Measurements from ENCODE around the gene SSR1. TPM values are rescaled to one million over a fixed set of nuclear protein-coding genes. Genes with fewer than 3 reads are reported as not detected.

The SSR1 gene
- total and polyA plus RNA-seq, 2 experiments from 2014 or later, result 65.3 to 70.2 TPM

DNA sequence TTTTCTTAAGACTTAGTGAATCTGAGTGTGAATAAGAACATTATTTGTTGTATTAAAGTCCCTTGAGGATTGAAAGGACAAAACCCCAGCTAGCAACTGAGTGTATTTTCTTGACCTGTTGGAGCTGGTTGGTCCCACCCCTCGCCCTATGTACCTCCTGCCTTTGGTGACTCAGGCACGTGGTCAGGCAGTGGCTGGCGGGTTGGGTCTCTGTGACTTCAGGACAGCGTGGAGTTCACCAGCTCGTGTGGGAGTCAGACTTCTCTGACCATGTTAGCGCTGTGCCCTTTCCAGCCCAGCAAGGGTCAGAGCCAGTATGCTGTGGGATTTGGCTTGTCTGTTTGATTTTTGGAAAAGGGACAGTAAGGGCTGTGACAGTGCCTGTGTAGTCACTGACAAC, 93.7 kb downstream of the SSR1 start:
- H4K20me1 ChIP-seq (replicated peaks; ENCODE audit: insufficient read depth), result no peaks in the 10 kb centered on the region
- no peak overlapping the region for H3K27ac ChIP-seq (ENCODE audit: low read depth)
- Mint-ChIP-seq H3K27me3 (ENCODE audit: insufficient read depth, low read depth, poor library complexity) (peaks cover 7% of the 10 kb centered on the region), H3K4me3 (no peak overlapping the region), H3K27ac (no peak overlapping the region), H3K4me1 (peaks cover 21% of the 10 kb centered on the region), H3K9me3 (no peaks in the 10 kb centered on the region), H3K36me3 (ENCODE audit: low read depth) (peaks cover 22% of the 10 kb centered on the region)
- no peaks in the 10 kb centered on the region for H3K27me3 ChIP-seq (ENCODE audit: insufficient read depth)
- no peak overlapping the region for H3K4me2 ChIP-seq
- H2AFZ ChIP-seq, result no peak overlapping the region
- H3K4me1 ChIP-seq (ENCODE audit: insufficient read depth), result no peaks in the 10 kb centered on the region; the same call in 1 of the 2 replicates
- no peaks in the 10 kb centered on the region for H3K79me2 ChIP-seq (replicated peaks; ENCODE audit: insufficient read depth)
- H3K36me3 ChIP-seq (ENCODE audit: insufficient read depth), result no peaks in the 10 kb centered on the region; the same call in 1 of the 2 replicates
- TF ChIP-seq ZNF331 (CRISPR knock-in tag; IDR thresholded peaks at IDR 0.05; ENCODE audit: low read depth) (no peak), EZH2 (IDR thresholded peaks at IDR 0.05; ENCODE audit: low read depth, unreplicated experiment) (no peak), NANOG (IDR thresholded peaks at IDR 0.05; ENCODE audit: borderline replicate concordance) (no peak)
- H3F3A ChIP-seq (replicated peaks; ENCODE audit: low read depth), result no peaks in the 10 kb centered on the region
- DNase-seq (ENCODE audit: low spot score) (no peak), ATAC-seq (no peak)
- H3K9me2 ChIP-seq (ENCODE audit: insufficient read depth), result no peaks in the 10 kb centered on the region
- H3K4me3 ChIP-seq, result no peak overlapping the region

DNA sequence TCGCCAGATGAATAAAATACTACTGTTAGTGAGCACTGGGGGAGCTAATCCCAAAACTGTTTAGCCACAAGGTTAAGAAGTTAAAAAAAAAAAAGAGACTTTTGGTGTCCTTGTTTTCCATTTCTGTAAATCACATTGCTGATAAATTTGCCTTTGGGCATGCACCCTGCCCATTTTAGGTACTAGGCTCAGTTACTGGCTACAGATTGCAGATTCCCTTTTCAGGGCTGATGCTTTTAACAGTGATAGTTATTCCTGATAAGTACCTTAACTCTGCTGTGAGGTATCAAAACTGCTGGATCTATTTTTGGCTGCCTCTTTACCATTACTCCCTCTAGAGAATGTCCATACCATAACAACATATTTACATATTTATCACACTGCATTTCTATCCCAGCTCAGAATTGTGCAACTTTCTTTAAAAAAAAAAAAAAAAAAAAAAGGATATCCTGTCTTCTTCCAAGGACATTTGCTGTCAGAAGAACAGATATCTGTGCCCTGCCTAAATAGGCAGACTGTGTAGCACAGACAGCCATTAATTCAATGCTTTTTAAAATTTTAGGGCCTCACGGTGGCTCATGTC, 94.5 kb downstream of the SSR1 start:
- Histone ChIP-seq H4K20me1 (replicated peaks; ENCODE audit: insufficient read depth) (no peaks in the 10 kb centered on the region), H3K27me3 (ENCODE audit: insufficient read depth) (no peaks in the 10 kb centered on the region), H2AFZ (no peak overlapping the region), H3K79me2 (replicated peaks; ENCODE audit: insufficient read depth) (no peaks in the 10 kb centered on the region), H3K4me3 (no peak overlapping the region), H3K4me1 (ENCODE audit: insufficient read depth) (no peaks in the 10 kb centered on the region; the same call in 1 of the 2 replicates), H3K36me3 (ENCODE audit: insufficient read depth) (no peaks in the 10 kb centered on the region; the same call in 1 of the 2 replicates), H3F3A (replicated peaks; ENCODE audit: low read depth) (no peaks in the 10 kb centered on the region), H3K27ac (ENCODE audit: low read depth) (no peak overlapping the region), H3K9me2 (ENCODE audit: insufficient read depth) (no peaks in the 10 kb centered on the region), H3K4me2 (no peak overlapping the region)
- H3K36me3 Mint-ChIP-seq (ENCODE audit: low read depth), result peaks cover 26% of the 10 kb centered on the region
- H3K4me3 Mint-ChIP-seq, result no peak overlapping the region
- no peaks in the 10 kb centered on the region for H3K9me3 Mint-ChIP-seq
- H3K4me1 Mint-ChIP-seq, result peaks cover 19% of the 10 kb centered on the region
- DNase-seq (ENCODE audit: low spot score), result no peak
- H3K27me3 Mint-ChIP-seq (ENCODE audit: insufficient read depth, low read depth, poor library complexity), result peaks cover 6% of the 10 kb centered on the region
- peak overlapping the region; percentile 39 for H3K27ac Mint-ChIP-seq
- no peak for ATAC-seq
- TF ChIP-seq JUNB (IDR thresholded peaks at IDR 0.05; ENCODE audit: unreplicated experiment), result no peak
- TF ChIP-seq NANOG (IDR thresholded peaks at IDR 0.05; ENCODE audit: borderline replicate concordance), result no peak
- TF ChIP-seq ETS1 (IDR thresholded peaks at IDR 0.05), result no peak
- TF ChIP-seq EZH2phosphoT487 (IDR thresholded peaks at IDR 0.05; ENCODE audit: unreplicated experiment), result no peak
- TF ChIP-seq ZNF114 (CRISPR knock-in tag; IDR thresholded peaks at IDR 0.05), result no peak
- TF ChIP-seq, protein P1, sequence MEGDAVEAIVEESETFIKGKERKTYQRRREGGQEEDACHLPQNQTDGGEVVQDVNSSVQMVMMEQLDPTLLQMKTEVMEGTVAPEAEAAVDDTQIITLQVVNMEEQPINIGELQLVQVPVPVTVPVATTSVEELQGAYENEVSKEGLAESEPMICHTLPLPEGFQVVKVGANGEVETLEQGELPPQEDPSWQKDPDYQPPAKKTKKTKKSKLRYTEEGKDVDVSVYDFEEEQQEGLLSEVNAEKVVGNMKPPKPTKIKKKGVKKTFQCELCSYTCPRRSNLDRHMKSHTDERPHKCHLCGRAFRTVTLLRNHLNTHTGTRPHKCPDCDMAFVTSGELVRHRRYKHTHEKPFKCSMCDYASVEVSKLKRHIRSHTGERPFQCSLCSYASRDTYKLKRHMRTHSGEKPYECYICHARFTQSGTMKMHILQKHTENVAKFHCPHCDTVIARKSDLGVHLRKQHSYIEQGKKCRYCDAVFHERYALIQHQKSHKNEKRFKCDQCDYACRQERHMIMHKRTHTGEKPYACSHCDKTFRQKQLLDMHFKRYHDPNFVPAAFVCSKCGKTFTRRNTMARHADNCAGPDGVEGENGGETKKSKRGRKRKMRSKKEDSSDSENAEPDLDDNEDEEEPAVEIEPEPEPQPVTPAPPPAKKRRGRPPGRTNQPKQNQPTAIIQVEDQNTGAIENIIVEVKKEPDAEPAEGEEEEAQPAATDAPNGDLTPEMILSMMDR (conservative IDR thresholded peaks at IDR 0.05; ENCODE audit: low read depth in 2 of 2), result no peak
- TF ChIP-seq, protein P2, sequence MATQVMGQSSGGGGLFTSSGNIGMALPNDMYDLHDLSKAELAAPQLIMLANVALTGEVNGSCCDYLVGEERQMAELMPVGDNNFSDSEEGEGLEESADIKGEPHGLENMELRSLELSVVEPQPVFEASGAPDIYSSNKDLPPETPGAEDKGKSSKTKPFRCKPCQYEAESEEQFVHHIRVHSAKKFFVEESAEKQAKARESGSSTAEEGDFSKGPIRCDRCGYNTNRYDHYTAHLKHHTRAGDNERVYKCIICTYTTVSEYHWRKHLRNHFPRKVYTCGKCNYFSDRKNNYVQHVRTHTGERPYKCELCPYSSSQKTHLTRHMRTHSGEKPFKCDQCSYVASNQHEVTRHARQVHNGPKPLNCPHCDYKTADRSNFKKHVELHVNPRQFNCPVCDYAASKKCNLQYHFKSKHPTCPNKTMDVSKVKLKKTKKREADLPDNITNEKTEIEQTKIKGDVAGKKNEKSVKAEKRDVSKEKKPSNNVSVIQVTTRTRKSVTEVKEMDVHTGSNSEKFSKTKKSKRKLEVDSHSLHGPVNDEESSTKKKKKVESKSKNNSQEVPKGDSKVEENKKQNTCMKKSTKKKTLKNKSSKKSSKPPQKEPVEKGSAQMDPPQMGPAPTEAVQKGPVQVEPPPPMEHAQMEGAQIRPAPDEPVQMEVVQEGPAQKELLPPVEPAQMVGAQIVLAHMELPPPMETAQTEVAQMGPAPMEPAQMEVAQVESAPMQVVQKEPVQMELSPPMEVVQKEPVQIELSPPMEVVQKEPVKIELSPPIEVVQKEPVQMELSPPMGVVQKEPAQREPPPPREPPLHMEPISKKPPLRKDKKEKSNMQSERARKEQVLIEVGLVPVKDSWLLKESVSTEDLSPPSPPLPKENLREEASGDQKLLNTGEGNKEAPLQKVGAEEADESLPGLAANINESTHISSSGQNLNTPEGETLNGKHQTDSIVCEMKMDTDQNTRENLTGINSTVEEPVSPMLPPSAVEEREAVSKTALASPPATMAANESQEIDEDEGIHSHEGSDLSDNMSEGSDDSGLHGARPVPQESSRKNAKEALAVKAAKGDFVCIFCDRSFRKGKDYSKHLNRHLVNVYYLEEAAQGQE (IDR thresholded peaks at IDR 0.05; ENCODE audit: unreplicated experiment), result no peak

Other genes starting within 250 kb of the SSR1 start
- 25.5 and 29.1 TPM in 2 replicates for gene RREB1, start 205.2 kb downstream of the SSR1 start, total RNA-seq (2014; rRNA removed; shearing (Covaris generic))
- 7.9 and 8.5 TPM in 2 replicates for gene RREB1, start 205.2 kb downstream of the SSR1 start, polyA plus RNA-seq (2016; fragmentation: Nextera tagmentation; extraction: Ambion mirVana)
- 0.07 and 0.08 TPM in 2 replicates for gene CAGE1, start 76.5 kb upstream of the SSR1 start, total RNA-seq (2014; rRNA removed; shearing (Covaris generic))
- gene CAGE1, start 76.5 kb upstream of the SSR1 start, polyA plus RNA-seq (2016; fragmentation: Nextera tagmentation; extraction: Ambion mirVana), result 0.12 TPM in 1 of 2 replicates, not detected in the other
- gene RIOK1, start 76.6 kb upstream of the SSR1 start, total RNA-seq (2014; rRNA removed; shearing (Covaris generic)), result 15.5 and 15.7 TPM in 2 replicates
- gene RIOK1, start 76.6 kb upstream of the SSR1 start, polyA plus RNA-seq (2016; fragmentation: Nextera tagmentation; extraction: Ambion mirVana), result 26.4 and 34.3 TPM in 2 replicates
- 42.5 and 43.7 TPM in 2 replicates for gene DSP, start 228.5 kb upstream of the SSR1 start, total RNA-seq (2014; rRNA removed; shearing (Covaris generic))
- gene DSP, start 228.5 kb upstream of the SSR1 start, polyA plus RNA-seq (2016; fragmentation: Nextera tagmentation; extraction: Ambion mirVana), result 14.8 and 16.8 TPM in 2 replicates